K562 (cell line): ENCODE measurements around the gene RAB13. TPM values are rescaled to one million over a fixed set of nuclear protein-coding genes. Genes with fewer than 3 reads are reported as not detected.
"Not testable (repeated sequence)": the region's sequence is repeated elsewhere in the genome, so short reads cannot be mapped to it uniquely, and the experiment has no call there.

Source experiments
- ATAC-seq: fragments of 200-7000 bp; cut with Tn5 transposase; 3 replicates; pipeline ENCODE4 v1.9.1; 2020; ENCODE audit warnings: moderate library complexity
- BruUV-seq: library from RNA; stranded (reverse); fragments of 400-500 nt; replicated peaks from 2 replicates; lab custom pipeline; 2021; lab: Mats Ljungman, UMichigan
- CTCF ChIA-PET: fragments of 300-600 bp; formaldehyde crosslinking; extraction: SDS; loops from one replicate; lab custom pipeline; 2021; ENCODE audit warnings: low intra/inter-chr PET ratio; lab: Yijun Ruan, JAX
- POLR2A ChIA-PET: fragments of 300-600, 350-650 bp; sonication (Branson Sonifier 250); formaldehyde crosslinking; extraction: SDS; loops from one replicate; lab custom pipeline; 2021; ENCODE audit warnings: antibody characterized with exemption, inconsistent platforms; lab: Yijun Ruan, JAX
- DNase-seq, 4 experiments: peaks; one replicate each; pipeline versions ENCODE4 v3.0.0 to v3.0.0-alpha.2; 2011 to 2018; ENCODE audit warnings: low spot score in 3 of 4, mixed read lengths in 3 of 4; ENCODE audit errors: extremely low read depth in 1 of 4
- FAIRE-seq: peaks from 2 replicates; lab custom pipeline; 2011; peaks lifted over from hg19 to GRCh38; lab: Jason Lieb, UNC
- H2AFZ ChIP-seq: 2 replicates; pipeline ENCODE4 v1.6.0; 2011; ENCODE audit warnings: low read depth, low read length, control low read depth, inconsistent platforms
- H3K27ac ChIP-seq: fragments of 200-600 bp; 3 replicates; pipeline ENCODE4 v1.8.0; 2011; ENCODE audit warnings: low read depth, mild to moderate bottlenecking, control low read depth, inconsistent platforms, low read length, moderate library complexity, mixed read lengths; ENCODE audit errors: extremely low read depth
- H3K27me3 ChIP-seq, 2 experiments: fragments of 300-600 bp in 1 of 2; 2 replicates in 1 of 2; 3 replicates in 1 of 2; pipeline versions ENCODE4 v1.6.0 to v1.8.0; 2011; ENCODE audit warnings: inconsistent platforms in 2 of 2, low read length in 2 of 2, mild to moderate bottlenecking in 1 of 2, mixed read lengths in 1 of 2, moderate library complexity in 1 of 2; ENCODE audit not compliant: control insufficient read depth in 2 of 2, insufficient read depth in 2 of 2
- H3K36me3 ChIP-seq: fragments of 300-600 bp; 3 replicates; pipeline ENCODE4 v1.8.0; 2011; ENCODE audit warnings: mild to moderate bottlenecking, low read length, inconsistent platforms; ENCODE audit not compliant: control insufficient read depth, insufficient read depth
- H3K4me1 ChIP-seq, 2 experiments: fragments of 200-600 bp in 1 of 2; replicated peaks in 1 of 2; 2 replicates in 1 of 2; 3 replicates in 1 of 2; pipeline versions ENCODE4 v1.5.1 to v1.8.0; 2011; ENCODE audit warnings: inconsistent platforms in 2 of 2, low read length in 2 of 2, mild to moderate bottlenecking in 1 of 2, mixed read lengths in 1 of 2, moderate library complexity in 1 of 2; ENCODE audit not compliant: control insufficient read depth in 2 of 2, insufficient read depth in 2 of 2
- H3K4me2 ChIP-seq: 2 replicates; pipeline ENCODE4 v1.6.1; 2011; ENCODE audit warnings: low read length, control low read depth, inconsistent platforms, mixed read lengths; ENCODE audit not compliant: insufficient read depth
- H3K4me3 ChIP-seq: fragments of 200-600 bp; sonication (generic), shearing (Covaris generic); 2 replicates; pipeline ENCODE4 v1.5.1; 2016; ENCODE audit warnings: control low read depth, inconsistent platforms
- H3K79me2 ChIP-seq: fragments of 200-600 bp; 3 replicates; pipeline ENCODE4 v1.8.0; 2011; ENCODE audit warnings: low read length, inconsistent platforms; ENCODE audit not compliant: control insufficient read depth, insufficient read depth
- H3K9ac ChIP-seq, 2 experiments: 2 replicates each; pipeline versions ENCODE4 v1.6.0 to v1.6.1; 2011; ENCODE audit warnings: low read depth in 2 of 2, low read length in 2 of 2, control low read depth in 1 of 2, inconsistent platforms in 1 of 2, mild to moderate bottlenecking in 1 of 2, mixed read lengths in 1 of 2; ENCODE audit not compliant: insufficient read depth in 1 of 2
- H3K9me1 ChIP-seq: one replicate; pipeline ENCODE4 v1.6.0; 2011; ENCODE audit warnings: inconsistent platforms, mild to moderate bottlenecking, low read length, moderate library complexity; ENCODE audit not compliant: control insufficient read depth, insufficient read depth
- H3K9me3 ChIP-seq: replicated peaks from 2 replicates; pipeline ENCODE4 v1.5.1; 2011; ENCODE audit warnings: low read depth, low read length, inconsistent platforms; ENCODE audit not compliant: control insufficient read depth, insufficient read depth
- H4K20me1 ChIP-seq: replicated peaks from 2 replicates; pipeline ENCODE4 v1.6.1; 2011; ENCODE audit warnings: low read length, inconsistent platforms, mixed read lengths; ENCODE audit not compliant: control insufficient read depth, insufficient read depth
- BCOR ChIP-seq: fragments of 450-650 bp; IDR thresholded peaks from 2 replicates; pipeline ENCODE4 v1.6.1; 2016
- DIDO1 ChIP-seq: fragments of 450-650 bp; IDR thresholded peaks from 2 replicates; pipeline ENCODE4 v1.6.1; 2016; ENCODE audit warnings: low read depth, missing biosample characterization, missing genetic modification characterization
- EGR1 ChIP-seq: fragments of 450-650 bp; conservative IDR thresholded peaks from 2 replicates; pipeline ENCODE4 v1.6.1; 2017; ENCODE audit warnings: mild to moderate bottlenecking
- KDM1A ChIP-seq, 2 experiments: fragments of 450-650 bp; IDR thresholded peaks; 2 replicates each; pipeline ENCODE4 v1.6.1; 2016; ENCODE audit warnings: mild to moderate bottlenecking in 2 of 2
- KLF13 ChIP-seq: fragments of 450-650 bp; IDR thresholded peaks from 2 replicates; pipeline ENCODE4 v1.6.1; 2016; ENCODE audit warnings: missing genetic modification characterization, low read depth, mild to moderate bottlenecking, missing compliant biosample characterization, moderate library complexity, borderline replicate concordance
- NFIC ChIP-seq: fragments of 450-650 bp; IDR thresholded peaks from 2 replicates; pipeline ENCODE4 v1.6.1; 2017; ENCODE audit warnings: mild to moderate bottlenecking, inconsistent platforms
- NR2C1 ChIP-seq, 2 experiments: fragments of 450-650 bp; IDR thresholded peaks; 2 replicates each; pipeline ENCODE4 v1.6.1; 2017; ENCODE audit warnings: mild to moderate bottlenecking in 2 of 2, antibody characterized with exemption in 1 of 2, inconsistent platforms in 1 of 2, missing compliant biosample characterization in 1 of 2, missing genetic modification characterization in 1 of 2
- WGBS: fragments of 100-300 bp; shearing (Covaris generic); methylation state at CpG from one replicate; pipeline ENCODE4 v1.1.6; 2016; ENCODE audit warnings: low coverage, mixed read lengths; ENCODE audit not compliant: insufficient coverage; ENCODE audit errors: missing lambda C conversion rate; 5-methylcytosine and 5-hydroxymethylcytosine counted together
- in situ Hi-C: fragments of 300-500 bp; cut with MboI; formaldehyde crosslinking; loops from 4 replicates; pipeline ENCODE4 v1.15.0; 2018; ENCODE audit warnings: inconsistent platforms, mixed read lengths
- intact Hi-C: fragments of 100-400 bp; cut with micrococcal nuclease; formaldehyde crosslinking; loops from 2 replicates; pipeline ENCODE4 v1.14.2; 2022
- polyA plus RNA-seq, 8 experiments: library from polyadenylated mRNA; depleted of rRNA in 4 of 8; stranded (reverse) in 5 of 8; unstranded in 3 of 8; fragments of >200 nt; fragmentation: Nextera tagmentation in 2 of 8; fragmentation: Illumina TruSeq in 1 of 8; extraction: Ambion mirVana in 2 of 8; extraction: Trizol in 1 of 8; gene quantifications; 2 replicates each; pipeline versions ENCODE4 v1.2.1 to v1.2.3, GENCODE V29; 2011 to 2014; ENCODE audit warnings: inconsistent platforms in 1 of 8, missing spikeins in 1 of 8
- total RNA-seq, 7 experiments: library from RNA; depleted of rRNA in 6 of 7; stranded (reverse); fragments of >200 nt in 6 of 7; fragmentation: Illumina TruSeq in 2 of 7; extraction: Trizol in 2 of 7; gene quantifications; 2 replicates each; pipeline versions ENCODE4 v1.2.1 to v1.2.3, GENCODE V29; 2011 to 2021; ENCODE audit warnings: low replicate concordance in 1 of 7
- TF ChIP-seq, protein P1 (sequence below): sonication (generic); formaldehyde crosslinking; IDR thresholded peaks from 2 replicates; pipeline ENCODE4 v1.8.0; 2022; ENCODE audit warnings: missing genetic modification reagents, mild to moderate bottlenecking, moderate library complexity, borderline replicate concordance

Gene RAB13
- total and polyA plus RNA-seq, 9 of the 15 experiments (the other 6 are each of a cell fraction or from before 2014, with no cell fraction given), result 22.3 to 100 (median 39.8) TPM

DNA sequence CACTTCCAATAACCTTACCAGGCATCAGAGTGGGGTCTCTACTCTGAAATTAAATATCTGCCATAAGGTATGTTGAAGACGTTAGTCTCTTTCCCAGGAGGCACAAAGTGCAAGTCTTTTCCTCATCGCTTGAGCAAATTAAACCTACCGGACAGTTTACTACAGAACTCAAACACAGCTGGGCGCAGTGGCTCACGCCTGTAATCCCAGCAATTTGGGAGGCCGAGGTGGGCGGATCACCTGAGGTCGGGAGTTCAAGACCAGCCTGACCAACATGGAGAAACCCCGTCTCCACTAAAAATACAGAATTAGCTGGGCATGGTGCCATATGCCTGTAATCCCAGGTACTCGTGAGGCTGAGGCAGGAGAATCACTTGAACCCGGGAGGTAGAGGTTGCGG lies 7.0 kb downstream of the RAB13 start:
- H3K9me1 ChIP-seq; CTCF ChIA-PET; FAIRE-seq; H4K20me1 ChIP-seq; BruUV-seq; ATAC-seq; H3K9me3 ChIP-seq; in situ Hi-C loops; DNase-seq; H3K27me3 ChIP-seq; TF ChIP-seq NR2C1 (tag; IDR thresholded peaks at IDR 0.05): not testable (repeated sequence)
- POLR2A ChIA-PET, result interaction anchor here (0.6 to 5.6 kb wide), 5 partner anchors 8 to 189 kb away, joined by 3 to 104 read pairs (median 3); partner anchors contain the start of genes CREB3L4 and RPS27
- Histone ChIP-seq H3K27ac (peak overlapping the region; percentile 91), H3K79me2 (peaks cover 42% of the 10 kb centered on the region), H3K4me3 (peak overlapping the region; percentile 84), H3K9ac (peak overlapping the region in 1 of 2 experiments; percentile 98; a peak in 2 of 4 replicates), H2AFZ (peak overlapping the region; percentile 89), H3K4me1 (peaks cover 13 to 19% of the 10 kb centered on the region in 2 experiments; a peak in 4 of 5 replicates), H3K36me3 (peaks cover 42% of the 10 kb centered on the region), H3K4me2 (peak overlapping the region; percentile 99)
- WGBS, result 36% methylated on average over 11 of the region's 12 CpGs
- intact Hi-C loops, result loop anchor here (2.0 kb wide), 1 partner anchor 56 kb away; the partner anchor contains the start of gene GATAD2B
- 0 out of 4 replicates have a peak, but pooled peaks of 1 of the 2 experiments have one; percentile 8 for TF ChIP-seq KDM1A (IDR thresholded peaks at IDR 0.05)
- peak; percentile 37; the same call in 1 of the 2 replicates for TF ChIP-seq KLF13 (tag)
- 0 out of 2 replicates have a peak, but pooled peaks have one; percentile 34 for TF ChIP-seq BCOR
- TF ChIP-seq EGR1, result peak; percentile 63
- TF ChIP-seq DIDO1, result 0 out of 2 replicates have a peak, but pooled peaks have one; percentile 24
- 0 out of 2 replicates have a peak, but pooled peaks have one; percentile 23 for TF ChIP-seq NR2C1 (IDR thresholded peaks at IDR 0.05)
- TF ChIP-seq, protein P1, sequence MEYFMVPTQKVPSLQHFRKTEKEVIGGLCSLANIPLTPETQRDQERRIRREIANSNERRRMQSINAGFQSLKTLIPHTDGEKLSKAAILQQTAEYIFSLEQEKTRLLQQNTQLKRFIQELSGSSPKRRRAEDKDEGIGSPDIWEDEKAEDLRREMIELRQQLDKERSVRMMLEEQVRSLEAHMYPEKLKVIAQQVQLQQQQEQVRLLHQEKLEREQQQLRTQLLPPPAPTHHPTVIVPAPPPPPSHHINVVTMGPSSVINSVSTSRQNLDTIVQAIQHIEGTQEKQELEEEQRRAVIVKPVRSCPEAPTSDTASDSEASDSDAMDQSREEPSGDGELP (CRISPR knock-in tag), result 0 out of 2 replicates have a peak, but pooled peaks have one; percentile 28
- TF ChIP-seq NFIC, result peak; percentile 50
